Testis (tissue), 3 donors: Measurements from ENCODE around the gene TMEM30B. TPM values are rescaled to one million over a fixed set of nuclear protein-coding genes. Genes with fewer than 3 reads are reported as not detected.
"Not testable (repeated sequence)": the region's sequence is repeated elsewhere in the genome, so short reads cannot be mapped to it uniquely, and the experiment has no call there.

Experiments used
- DNase-seq: peaks from one replicate; pipeline ENCODE4 v3.0.0-alpha.2; 2019
- H3K27ac ChIP-seq, 2 donors: fragments of 200-600 bp; sonication (generic); one replicate each; pipeline ENCODE4 v1.5.1; 2019
- H3K27me3 ChIP-seq: fragments of 200-600 bp; sonication (generic); one replicate; pipeline ENCODE4 v1.5.1; 2019
- H3K36me3 ChIP-seq: fragments of 200-600 bp; sonication (generic); one replicate; pipeline ENCODE4 v1.5.1; 2017; ENCODE audit warnings: low read depth; ENCODE audit errors: missing control alignments
- H3K4me1 ChIP-seq: fragments of 200-600 bp; sonication (generic); one replicate; pipeline ENCODE4 v1.5.1; 2019
- H3K4me3 ChIP-seq, 2 donors: fragments of 200-600 bp; sonication (generic); one replicate each; pipeline ENCODE4 v1.5.1; 2017 to 2019
- H3K9me3 ChIP-seq: fragments of 200-600 bp; sonication (generic); one replicate; pipeline ENCODE4 v1.5.1; 2017
- CTCF ChIP-seq, 3 experiments: fragments of 450-650 bp in 2 of 3; fragments of 200-600 bp in 1 of 3; sonication (generic) in 1 of 3; IDR thresholded peaks; one replicate each; pipeline ENCODE4 v1.5.1; 2016 to 2019; ENCODE audit warnings: antibody characterized with exemption in 3 of 3, mild to moderate bottlenecking in 2 of 3, moderate library complexity in 1 of 3
- POLR2A ChIP-seq: fragments of 450-650 bp; IDR thresholded peaks from one replicate; pipeline ENCODE4 v1.6.1; 2017; ENCODE audit warnings: antibody characterized with exemption, mild to moderate bottlenecking, moderate library complexity
- WGBS, 2 donors: methylation state at CpG; one replicate each; pipeline ENCODE4 v1.1.5; 2018; 5-methylcytosine and 5-hydroxymethylcytosine counted together
- intact Hi-C: fragments of 100-400 bp; cut with DNase I; formaldehyde crosslinking; loops from one replicate; pipeline ENCODE4 v1.15.1; 2023; ENCODE audit warnings: low total_unique reads
- polyA plus RNA-seq: library from polyadenylated mRNA; stranded (reverse); fragments of 350-450 nt; fragmentation: Illumina TruSeq; extraction: RNeasy Lipid Tissue Mini Kit (QIAGEN cat#74804); gene quantifications from one replicate; pipeline ENCODE4 v1.2.3, GENCODE V29; 2014; ENCODE audit warnings: low read depth, low replicate concordance; ENCODE audit not compliant: insufficient read depth
- total RNA-seq, 2 donors: library from RNA; depleted of rRNA; stranded (reverse); fragments of >200 nt; gene quantifications; one replicate each; pipeline ENCODE4 v1.2.3, GENCODE V29; 2016

TMEM30B gene
- total and polyA plus RNA-seq, 3 donors from 2014 or later, result 5.9 to 11.4 (median 8.9) TPM

- intact Hi-C loops, result no loop called here
- Histone ChIP-seq H3K4me1 (peaks cover 4% of the 10 kb centered on the region), H3K27me3 (no peaks in the 10 kb centered on the region), H3K27ac (no peak overlapping the region), H3K4me3 (no peak overlapping the region), H3K36me3 (no peaks in the 10 kb centered on the region), H3K9me3 (no peaks in the 10 kb centered on the region)
- no peak for DNase-seq
- 90% methylated on average over 3 of the region's 3 CpGs for WGBS, 2 donors
- no peak for TF ChIP-seq POLR2A
- TF ChIP-seq CTCF (IDR thresholded peaks at IDR 0.05), result no peak
Measured at GRCh38 chr14:61319086-61319485, 37.9 kb upstream of the TMEM30B start.

- Histone ChIP-seq H3K36me3 (no peaks in the 10 kb centered on the region), H3K4me1 (no peaks in the 10 kb centered on the region), H3K27ac (no peak overlapping the region), H3K27me3 (no peaks in the 10 kb centered on the region), H3K9me3 (no peaks in the 10 kb centered on the region), H3K4me3 (no peak overlapping the region)
- TF ChIP-seq POLR2A, result no peak
- no peak for TF ChIP-seq CTCF (IDR thresholded peaks at IDR 0.05)
- no peak for DNase-seq
- 87 to 93% methylated on average over 4 of the region's 4 CpGs for WGBS, 2 donors
- intact Hi-C loops, result no loop called here
Measured at GRCh38 chr14:61315313-61315712, 34.2 kb upstream of the TMEM30B start.

- H3K27ac ChIP-seq, H3K27me3 ChIP-seq, H3K9me3 ChIP-seq, H3K4me1 ChIP-seq, intact Hi-C loops, H3K36me3 ChIP-seq, H3K4me3 ChIP-seq, DNase-seq: not testable (repeated sequence)
- WGBS, 2 donors, result 86 to 94% methylated on average over 4 of the region's 4 CpGs
Measured at GRCh38 chr14:61308701-61309100, 27.6 kb upstream of the TMEM30B start.

GRCh38 chr14:61308198-61308597, 27.1 kb upstream of the TMEM30B start:
- intact Hi-C loops, result no loop called here
- H3K27ac ChIP-seq, result no peak overlapping the region
- DNase-seq, result no peak

GRCh38 chr14:61304688-61305087, 23.6 kb upstream of the TMEM30B start:
- Histone ChIP-seq H3K36me3 (no peaks in the 10 kb centered on the region), H3K27ac (no peak overlapping the region), H3K4me1 (no peaks in the 10 kb centered on the region), H3K9me3 (no peaks in the 10 kb centered on the region), H3K27me3 (no peaks in the 10 kb centered on the region), H3K4me3 (no peak overlapping the region)
- DNase-seq, result no peak
- TF ChIP-seq POLR2A (no peak), CTCF (IDR thresholded peaks at IDR 0.05) (no peak)
- 89 to 95% methylated on average over 2 of the region's 2 CpGs for WGBS, 2 donors
- intact Hi-C loops, result no loop called here

More at GRCh38 chr14:61308198-61308597, 27.1 kb upstream of the TMEM30B start:
- Histone ChIP-seq H3K27me3 (no peaks in the 10 kb centered on the region), H3K4me1 (no peaks in the 10 kb centered on the region), H3K4me3 (no peak overlapping the region), H3K9me3 (no peaks in the 10 kb centered on the region), H3K36me3 (no peaks in the 10 kb centered on the region)
- TF ChIP-seq POLR2A (no peak), CTCF (IDR thresholded peaks at IDR 0.05) (no peak)
- 47 to 51% methylated on average over 3 of the region's 3 CpGs for WGBS, 2 donors
